D721Med (cell line): Measurements from ENCODE around the gene CKAP2L.

Experiments used
- DNase-seq: peaks from one replicate; pipeline ENCODE4 v3.0.0; 2011; ENCODE audit warnings: low spot score; ENCODE audit not compliant: insufficient read length
- FAIRE-seq: peaks from 2 replicates; lab custom pipeline; 2011; peaks lifted over from hg19 to GRCh38; lab: Jason Lieb, UNC
- TF ChIP-seq, protein P1 (sequence below): IDR thresholded peaks from 2 replicates; pipeline ENCODE4 v1.5.1; 2012; ENCODE audit warnings: mild to moderate bottlenecking, control low read depth; ENCODE audit not compliant: insufficient read depth; ENCODE audit errors: missing control alignments

CKAP2L gene

DNA sequence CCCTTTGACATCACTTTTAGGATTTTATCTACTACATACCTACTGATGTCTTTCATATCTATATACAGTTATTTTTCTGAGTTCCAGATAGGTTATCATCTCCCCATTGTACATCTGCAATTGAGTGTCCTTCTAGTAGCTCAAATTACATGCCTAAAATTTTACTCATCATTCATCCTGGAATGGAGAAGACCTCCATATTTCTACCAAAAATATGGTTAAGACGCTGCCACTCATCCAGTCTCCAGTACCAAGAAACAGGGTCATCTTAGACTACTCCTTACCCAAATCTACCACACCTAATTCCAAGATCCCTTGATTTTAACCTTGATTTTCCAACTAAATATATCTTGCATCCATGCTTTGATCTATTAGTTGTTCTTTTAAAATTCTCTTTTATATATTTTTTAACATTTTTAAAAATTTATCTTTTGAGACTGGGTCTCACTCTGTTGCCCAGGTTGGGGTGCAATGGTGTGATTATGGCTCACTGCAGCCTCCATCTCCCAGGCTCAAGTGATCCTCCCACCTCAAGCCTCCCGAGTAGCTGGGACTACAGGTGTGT lies 8.6 kb upstream of the CKAP2L start:
- FAIRE-seq (no peak), DNase-seq (no peak)
- TF ChIP-seq, protein P1, sequence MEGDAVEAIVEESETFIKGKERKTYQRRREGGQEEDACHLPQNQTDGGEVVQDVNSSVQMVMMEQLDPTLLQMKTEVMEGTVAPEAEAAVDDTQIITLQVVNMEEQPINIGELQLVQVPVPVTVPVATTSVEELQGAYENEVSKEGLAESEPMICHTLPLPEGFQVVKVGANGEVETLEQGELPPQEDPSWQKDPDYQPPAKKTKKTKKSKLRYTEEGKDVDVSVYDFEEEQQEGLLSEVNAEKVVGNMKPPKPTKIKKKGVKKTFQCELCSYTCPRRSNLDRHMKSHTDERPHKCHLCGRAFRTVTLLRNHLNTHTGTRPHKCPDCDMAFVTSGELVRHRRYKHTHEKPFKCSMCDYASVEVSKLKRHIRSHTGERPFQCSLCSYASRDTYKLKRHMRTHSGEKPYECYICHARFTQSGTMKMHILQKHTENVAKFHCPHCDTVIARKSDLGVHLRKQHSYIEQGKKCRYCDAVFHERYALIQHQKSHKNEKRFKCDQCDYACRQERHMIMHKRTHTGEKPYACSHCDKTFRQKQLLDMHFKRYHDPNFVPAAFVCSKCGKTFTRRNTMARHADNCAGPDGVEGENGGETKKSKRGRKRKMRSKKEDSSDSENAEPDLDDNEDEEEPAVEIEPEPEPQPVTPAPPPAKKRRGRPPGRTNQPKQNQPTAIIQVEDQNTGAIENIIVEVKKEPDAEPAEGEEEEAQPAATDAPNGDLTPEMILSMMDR: no peak

- no peak for FAIRE-seq
Measured at GRCh38 chr2:112772322-112772721, 7.9 kb upstream of the CKAP2L start.

DNA sequence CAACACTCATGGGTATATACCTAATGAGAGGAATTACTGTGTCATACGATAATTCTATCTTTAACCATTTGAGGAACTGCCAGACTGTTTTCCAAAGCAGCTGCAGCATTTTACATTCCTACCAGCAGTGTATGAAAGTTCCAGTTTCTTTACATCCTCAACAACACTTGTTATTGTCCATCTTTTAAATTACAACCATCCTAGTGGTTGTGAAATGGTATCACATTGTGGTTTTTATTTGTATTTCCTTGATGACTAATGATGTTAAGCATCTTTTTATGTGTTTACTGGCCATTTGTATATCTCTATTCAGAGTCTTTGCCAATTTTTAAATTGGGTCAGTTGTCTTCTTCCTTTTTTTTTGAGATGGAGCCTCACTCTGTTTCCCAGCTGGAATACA lies 4.0 kb upstream of the CKAP2L start:
- DNase-seq: no peak
- no peak for FAIRE-seq

More at GRCh38 chr2:112772322-112772721, 7.9 kb upstream of the CKAP2L start:
- no peak for DNase-seq
- TF ChIP-seq, protein P1: no peak

GRCh38 chr2:112767693-112768330 lies 3.4 kb upstream of the CKAP2L start:
- DNase-seq (no peak), FAIRE-seq (no peak)
- TF ChIP-seq, protein P1: no peak

More for the DNA sequence above, 4.0 kb upstream of the CKAP2L start:
- TF ChIP-seq, protein P1: no peak

DNA sequence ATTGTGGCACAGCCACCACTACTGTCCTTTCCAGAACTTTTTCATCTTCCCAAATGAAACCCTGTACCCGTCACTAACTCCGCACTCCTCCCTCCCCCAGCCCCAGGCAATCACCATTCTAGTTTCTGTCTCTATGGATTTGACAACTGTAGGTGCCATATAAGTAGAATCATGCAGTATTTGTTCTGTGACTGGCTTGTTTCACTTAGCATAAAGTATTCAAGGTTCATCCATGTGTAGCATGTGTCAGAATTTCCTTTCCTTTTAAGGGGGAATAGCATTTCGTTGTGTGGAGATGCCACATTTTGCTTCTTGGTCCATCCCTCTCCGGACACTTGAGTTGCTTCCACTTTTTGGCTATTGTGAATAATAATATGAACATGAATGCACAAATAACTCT lies 842 bp upstream of the CKAP2L start:
- TF ChIP-seq, protein P1: no peak
- DNase-seq (no peak), FAIRE-seq (no peak)

GRCh38 chr2:112762276-112762675 lies 2.1 kb downstream of the CKAP2L start:
- DNase-seq: no peak
- TF ChIP-seq, protein P1: no peak
- no peak for FAIRE-seq

DNA sequence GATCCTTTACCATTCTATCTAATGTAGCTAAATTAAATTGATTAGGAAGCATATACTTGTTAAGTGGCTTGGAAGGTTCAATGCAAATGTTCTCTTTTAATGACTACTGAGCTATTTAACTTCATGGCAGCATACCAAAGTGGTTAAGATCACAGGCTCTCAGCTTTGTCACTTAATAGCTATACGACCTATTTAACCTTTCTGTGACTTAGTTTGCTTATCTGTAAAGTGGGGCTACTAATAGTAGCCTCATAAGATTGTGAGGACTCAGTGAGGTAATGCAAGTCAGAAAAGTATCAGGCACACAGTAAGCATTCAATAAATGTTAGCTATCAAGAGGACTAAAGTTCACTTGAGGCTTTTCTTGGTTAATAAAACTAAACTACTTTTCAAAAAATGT lies 4.3 kb downstream of the CKAP2L start:
- TF ChIP-seq, protein P1: no peak
- no peak for FAIRE-seq

More for the DNA sequence above, 4.3 kb downstream of the CKAP2L start:
- no peak for DNase-seq
